Liver (tissue), 9 donors: ENCODE data around the gene EXOC4. TPM values are rescaled to one million over a fixed set of nuclear protein-coding genes. Genes with fewer than 3 reads are reported as not detected.

Experiments
- DNase-seq: peaks from one replicate; pipeline ENCODE4 v3.0.0-alpha.2; 2017; ENCODE audit warnings: low spot score
- H3K27ac ChIP-seq, 2 donors: one replicate each; pipeline ENCODE4 v1.7.0; 2013; ENCODE audit warnings: inconsistent platforms in 2 of 2, low read length in 2 of 2, control low read depth in 1 of 2, low read depth in 1 of 2, mild to moderate bottlenecking in 1 of 2
- H3K27me3 ChIP-seq, 4 donors: one replicate each; pipeline versions ENCODE4 v1.6.1 to v1.7.0; 2013; ENCODE audit warnings: low read length in 3 of 4, inconsistent platforms in 1 of 4, mild to moderate bottlenecking in 1 of 4, moderate library complexity in 1 of 4; ENCODE audit not compliant: control insufficient read depth in 4 of 4, insufficient read depth in 4 of 4
- H3K36me3 ChIP-seq, 4 donors: one replicate each; pipeline versions ENCODE4 v1.6.1 to v1.7.0; 2013; ENCODE audit warnings: low read length in 3 of 4, mild to moderate bottlenecking in 3 of 4, low read depth in 1 of 4, moderate library complexity in 1 of 4; ENCODE audit not compliant: control insufficient read depth in 4 of 4, insufficient read depth in 3 of 4
- H3K4me1 ChIP-seq, 4 donors: one replicate each; pipeline versions ENCODE4 v1.6.1 to v1.7.0; 2013; ENCODE audit warnings: low read length in 3 of 4, mild to moderate bottlenecking in 3 of 4, moderate library complexity in 1 of 4; ENCODE audit not compliant: control insufficient read depth in 4 of 4, insufficient read depth in 4 of 4
- H3K4me3 ChIP-seq, 3 donors: one replicate each; pipeline versions ENCODE4 v1.6.1 to v1.7.0; 2013; ENCODE audit warnings: low read length in 3 of 3, control low read depth in 1 of 3, low read depth in 1 of 3, mild to moderate bottlenecking in 1 of 3
- H3K9ac ChIP-seq, 2 donors: one replicate each; pipeline ENCODE4 v1.7.0; 2013; ENCODE audit warnings: low read length in 2 of 2, mild to moderate bottlenecking in 2 of 2, moderate library complexity in 2 of 2, control low read depth in 1 of 2, low read depth in 1 of 2
- H3K9me3 ChIP-seq, 4 donors: one replicate each; pipeline versions ENCODE4 v1.6.1 to v1.7.0; 2013; ENCODE audit warnings: low read length in 3 of 4; ENCODE audit not compliant: control insufficient read depth in 4 of 4
- ATF3 ChIP-seq: IDR thresholded peaks from 2 replicates; pipeline ENCODE4 v1.6.1; 2016; ENCODE audit warnings: antibody characterized with exemption
- EGR1 ChIP-seq, 2 donors: IDR thresholded peaks; 2 replicates each; pipeline ENCODE4 v1.6.1; 2016 to 2018; ENCODE audit warnings: antibody characterized with exemption in 2 of 2, low read depth in 2 of 2
- FOXA1 ChIP-seq: IDR thresholded peaks from 2 replicates; pipeline ENCODE4 v1.6.1; 2016; ENCODE audit warnings: antibody characterized with exemption
- FOXA2 ChIP-seq: IDR thresholded peaks from 2 replicates; pipeline ENCODE4 v1.6.1; 2016; ENCODE audit warnings: antibody characterized with exemption
- GABPA ChIP-seq, 2 donors: IDR thresholded peaks in 1 of 2; conservative IDR thresholded peaks in 1 of 2; 2 replicates each; pipeline ENCODE4 v1.6.1; 2016; ENCODE audit warnings: antibody characterized with exemption in 2 of 2, mild to moderate bottlenecking in 1 of 2, moderate library complexity in 1 of 2
- HNF4A ChIP-seq, 2 donors: conservative IDR thresholded peaks; 2 replicates each; pipeline ENCODE4 v1.6.1; 2016; ENCODE audit warnings: antibody characterized with exemption in 2 of 2, mild to moderate bottlenecking in 2 of 2
- HNF4G ChIP-seq: IDR thresholded peaks from 2 replicates; pipeline ENCODE4 v1.6.1; 2016; ENCODE audit warnings: antibody characterized with exemption
- JUND ChIP-seq, 2 donors: IDR thresholded peaks; 2 replicates each; pipeline ENCODE4 v1.6.1; 2016; ENCODE audit warnings: antibody characterized with exemption in 2 of 2
- NR2F2 ChIP-seq: IDR thresholded peaks from 2 replicates; pipeline ENCODE4 v1.6.1; 2016; ENCODE audit warnings: antibody characterized with exemption
- RXRA ChIP-seq, 2 donors: IDR thresholded peaks; 2 replicates each; pipeline ENCODE4 v1.6.1; 2017 to 2018; ENCODE audit warnings: antibody characterized with exemption in 2 of 2, mild to moderate bottlenecking in 1 of 2
- SP1 ChIP-seq: IDR thresholded peaks from 2 replicates; pipeline ENCODE4 v1.6.1; 2018; ENCODE audit warnings: antibody characterized with exemption, mild to moderate bottlenecking
- TAF1 ChIP-seq: conservative IDR thresholded peaks from 2 replicates; pipeline ENCODE4 v1.6.1; 2016; ENCODE audit warnings: antibody characterized with exemption, mild to moderate bottlenecking
- YY1 ChIP-seq: IDR thresholded peaks from 2 replicates; pipeline ENCODE4 v1.6.1; 2016; ENCODE audit warnings: antibody characterized with exemption, mild to moderate bottlenecking
- ZBTB33 ChIP-seq: IDR thresholded peaks from 2 replicates; pipeline ENCODE4 v1.6.1; 2016; ENCODE audit warnings: antibody characterized with exemption
- WGBS: extraction: QIAGEN DNeasy Blood & Tissue Kit; methylation state at CpG from one replicate; pipeline ENCODE4 v1.1.7; 2013; 5-methylcytosine and 5-hydroxymethylcytosine counted together
- polyA plus RNA-seq, 2 donors: library from polyadenylated mRNA; stranded (reverse) in 1 of 2; unstranded in 1 of 2; fragments of 200-250 nt in 1 of 2; fragments of >200 nt in 1 of 2; fragmentation: Nextera tagmentation in 1 of 2; extraction: Ambion mirVana in 1 of 2; gene quantifications; one replicate each; pipeline versions ENCODE4 v1.2.1 to v1.2.3, GENCODE V29; 2013 to 2015
- total RNA-seq, 2 donors: library from RNA; depleted of rRNA; stranded (reverse); fragments of >200 nt; gene quantifications; one replicate each; pipeline ENCODE4 v1.2.3, GENCODE V29; 2014
- TF ChIP-seq, protein P1 (sequence below): IDR thresholded peaks from 2 replicates; pipeline ENCODE4 v1.6.1; 2016; ENCODE audit warnings: antibody characterized with exemption
- TF ChIP-seq, protein P2 (sequence below): fragments of 150-350 bp; IDR thresholded peaks from 2 replicates; pipeline ENCODE4 v1.5.1; 2017; ENCODE audit warnings: improper control_type of control experiment, low read depth, low read length; ENCODE audit not compliant: missing input control
- TF ChIP-seq, protein P3 (sequence below): IDR thresholded peaks from 2 replicates; pipeline ENCODE4 v1.6.1; 2016; ENCODE audit warnings: antibody characterized with exemption, mild to moderate bottlenecking
- donor health status: healthy.
- donor health status: healthy.
- donor health status: healthy.
- donor health status: healthy.
- donor health status: healthy.

Gene EXOC4
- total and polyA plus RNA-seq, 4 donors = 9.5 to 55.9 (median 23.6) TPM

GRCh38 chr7:134083766-134084487 lies 831.0 kb downstream of the EXOC4 start:
- Histone ChIP-seq H3K9ac (no peak overlapping the region), H3K4me1 (no peaks in the 10 kb centered on the region), H3K36me3 (no peaks in the 10 kb centered on the region), H3K27me3 (no peaks in the 10 kb centered on the region), H3K9me3 (no peaks in the 10 kb centered on the region), H3K27ac (no peak overlapping the region), H3K4me3 (no peak overlapping the region)
- DNase-seq = no peak
- 91% methylated on average over 3 of the region's 3 CpGs for WGBS
- TF ChIP-seq FOXA1 (no peak), NR2F2 (no peak), ATF3 (no peak), JUND (IDR thresholded peaks at IDR 0.05) (no peak), FOXA2 (no peak), TAF1 (no peak), RXRA (IDR thresholded peaks at IDR 0.05) (no peak), HNF4G (no peak), SP1 (no peak), YY1 (no peak), EGR1 (IDR thresholded peaks at IDR 0.05; ENCODE audit: low read depth in 2 of 2) (no peak)
- TF ChIP-seq, protein P1, sequence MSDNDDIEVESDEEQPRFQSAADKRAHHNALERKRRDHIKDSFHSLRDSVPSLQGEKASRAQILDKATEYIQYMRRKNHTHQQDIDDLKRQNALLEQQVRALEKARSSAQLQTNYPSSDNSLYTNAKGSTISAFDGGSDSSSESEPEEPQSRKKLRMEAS = no peak
- TF ChIP-seq, protein P2, sequence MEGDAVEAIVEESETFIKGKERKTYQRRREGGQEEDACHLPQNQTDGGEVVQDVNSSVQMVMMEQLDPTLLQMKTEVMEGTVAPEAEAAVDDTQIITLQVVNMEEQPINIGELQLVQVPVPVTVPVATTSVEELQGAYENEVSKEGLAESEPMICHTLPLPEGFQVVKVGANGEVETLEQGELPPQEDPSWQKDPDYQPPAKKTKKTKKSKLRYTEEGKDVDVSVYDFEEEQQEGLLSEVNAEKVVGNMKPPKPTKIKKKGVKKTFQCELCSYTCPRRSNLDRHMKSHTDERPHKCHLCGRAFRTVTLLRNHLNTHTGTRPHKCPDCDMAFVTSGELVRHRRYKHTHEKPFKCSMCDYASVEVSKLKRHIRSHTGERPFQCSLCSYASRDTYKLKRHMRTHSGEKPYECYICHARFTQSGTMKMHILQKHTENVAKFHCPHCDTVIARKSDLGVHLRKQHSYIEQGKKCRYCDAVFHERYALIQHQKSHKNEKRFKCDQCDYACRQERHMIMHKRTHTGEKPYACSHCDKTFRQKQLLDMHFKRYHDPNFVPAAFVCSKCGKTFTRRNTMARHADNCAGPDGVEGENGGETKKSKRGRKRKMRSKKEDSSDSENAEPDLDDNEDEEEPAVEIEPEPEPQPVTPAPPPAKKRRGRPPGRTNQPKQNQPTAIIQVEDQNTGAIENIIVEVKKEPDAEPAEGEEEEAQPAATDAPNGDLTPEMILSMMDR = no peak
- TF ChIP-seq, protein P3, sequence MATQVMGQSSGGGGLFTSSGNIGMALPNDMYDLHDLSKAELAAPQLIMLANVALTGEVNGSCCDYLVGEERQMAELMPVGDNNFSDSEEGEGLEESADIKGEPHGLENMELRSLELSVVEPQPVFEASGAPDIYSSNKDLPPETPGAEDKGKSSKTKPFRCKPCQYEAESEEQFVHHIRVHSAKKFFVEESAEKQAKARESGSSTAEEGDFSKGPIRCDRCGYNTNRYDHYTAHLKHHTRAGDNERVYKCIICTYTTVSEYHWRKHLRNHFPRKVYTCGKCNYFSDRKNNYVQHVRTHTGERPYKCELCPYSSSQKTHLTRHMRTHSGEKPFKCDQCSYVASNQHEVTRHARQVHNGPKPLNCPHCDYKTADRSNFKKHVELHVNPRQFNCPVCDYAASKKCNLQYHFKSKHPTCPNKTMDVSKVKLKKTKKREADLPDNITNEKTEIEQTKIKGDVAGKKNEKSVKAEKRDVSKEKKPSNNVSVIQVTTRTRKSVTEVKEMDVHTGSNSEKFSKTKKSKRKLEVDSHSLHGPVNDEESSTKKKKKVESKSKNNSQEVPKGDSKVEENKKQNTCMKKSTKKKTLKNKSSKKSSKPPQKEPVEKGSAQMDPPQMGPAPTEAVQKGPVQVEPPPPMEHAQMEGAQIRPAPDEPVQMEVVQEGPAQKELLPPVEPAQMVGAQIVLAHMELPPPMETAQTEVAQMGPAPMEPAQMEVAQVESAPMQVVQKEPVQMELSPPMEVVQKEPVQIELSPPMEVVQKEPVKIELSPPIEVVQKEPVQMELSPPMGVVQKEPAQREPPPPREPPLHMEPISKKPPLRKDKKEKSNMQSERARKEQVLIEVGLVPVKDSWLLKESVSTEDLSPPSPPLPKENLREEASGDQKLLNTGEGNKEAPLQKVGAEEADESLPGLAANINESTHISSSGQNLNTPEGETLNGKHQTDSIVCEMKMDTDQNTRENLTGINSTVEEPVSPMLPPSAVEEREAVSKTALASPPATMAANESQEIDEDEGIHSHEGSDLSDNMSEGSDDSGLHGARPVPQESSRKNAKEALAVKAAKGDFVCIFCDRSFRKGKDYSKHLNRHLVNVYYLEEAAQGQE = no peak

DNA sequence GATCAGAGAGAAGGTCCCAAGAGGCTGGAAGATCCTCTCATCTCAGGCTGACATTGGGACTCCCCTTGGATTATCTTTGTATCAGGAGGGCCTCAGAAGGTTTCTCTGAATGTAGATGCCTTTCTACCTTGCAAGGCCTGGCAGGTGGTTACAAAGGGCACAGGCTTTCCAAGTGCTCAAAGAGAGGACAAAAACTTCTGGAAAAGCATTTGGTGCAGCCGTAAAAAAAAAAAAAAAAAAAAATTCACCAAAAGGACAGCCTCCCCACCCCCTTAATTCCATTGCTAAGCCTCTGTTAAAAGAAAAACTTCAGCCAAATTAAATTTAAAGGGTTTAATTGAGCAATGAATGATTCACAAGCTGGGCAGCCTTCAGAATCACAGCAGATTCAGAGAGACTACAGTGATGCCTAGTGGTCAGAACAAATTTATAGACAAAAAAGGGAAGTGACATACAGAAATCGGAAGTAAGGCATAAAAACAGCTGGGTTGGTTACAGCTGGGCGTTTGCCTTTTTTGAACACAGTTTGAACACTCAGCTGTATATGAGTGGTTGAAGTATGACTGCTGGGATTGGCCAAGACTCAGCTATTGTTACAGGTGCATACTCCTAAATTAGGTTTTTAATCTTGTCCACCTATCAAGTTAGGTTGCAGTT lies 831.7 kb downstream of the EXOC4 start:
- Histone ChIP-seq H3K4me3 (no peak overlapping the region), H3K36me3 (no peaks in the 10 kb centered on the region), H3K27me3 (no peaks in the 10 kb centered on the region), H3K27ac (no peak overlapping the region), H3K9me3 (peaks cover 0 to 3% (median under 1%) of the 10 kb centered on the region in 4 donors), H3K4me1 (no peaks in the 10 kb centered on the region), H3K9ac (no peak overlapping the region)
- 85% methylated on average over 3 of the region's 3 CpGs for WGBS
- DNase-seq = no peak
- TF ChIP-seq FOXA1 (no peak), ZBTB33 (no peak), FOXA2 (no peak), GABPA (IDR thresholded peaks at IDR 0.05 in 1 of 2, conservative IDR thresholded peaks at IDR 0.05 in 1 of 2) (no peak), SP1 (no peak), HNF4A (conservative IDR thresholded peaks at IDR 0.05) (no peak), HNF4G (no peak), ATF3 (no peak), YY1 (no peak)
- TF ChIP-seq, protein P3 = no peak
